CD4-positive, alpha-beta memory T cell (primary cell): ENCODE measurements around the gene SPN. TPM values are rescaled to one million over a fixed set of nuclear protein-coding genes. Genes with fewer than 3 reads are reported as not detected.
"Not testable (repeated sequence)": the region's sequence is repeated elsewhere in the genome, so short reads cannot be mapped to it uniquely, and the experiment has no call there.

Experiments used
- CTCF ChIA-PET: fragments of 350-600 bp; sonication (Branson Sonifier 250); formaldehyde crosslinking; loops from one replicate; lab custom pipeline; 2021; ENCODE audit warnings: inconsistent platforms; ENCODE audit not compliant: partially characterized antibody; lab: Charles Lee
- POLR2A ChIA-PET: fragments of 350-600 bp; sonication (Branson Sonifier 250); formaldehyde crosslinking; loops from one replicate; lab custom pipeline; 2021; ENCODE audit not compliant: partially characterized antibody; lab: Charles Lee
- DNase-seq, 5 donors: peaks; one replicate each; pipeline versions ENCODE4 v3.0.0 to v3.0.0-alpha.2; 2020 to 2022; ENCODE audit warnings: mixed read lengths in 1 of 5
- H3K27ac ChIP-seq: one replicate; pipeline ENCODE4 v1.7.0; 2013; ENCODE audit warnings: low read depth, low read length
- H3K27me3 ChIP-seq: 2 replicates; pipeline ENCODE4 v1.7.0; 2013; ENCODE audit warnings: mild to moderate bottlenecking, low read length, moderate library complexity; ENCODE audit not compliant: insufficient read depth
- H3K36me3 ChIP-seq: 2 replicates; pipeline ENCODE4 v1.7.0; 2013; ENCODE audit warnings: mild to moderate bottlenecking, low read length, moderate library complexity; ENCODE audit not compliant: insufficient read depth
- H3K4me1 ChIP-seq: 2 replicates; pipeline ENCODE4 v1.7.0; 2013; ENCODE audit warnings: mild to moderate bottlenecking, low read length, moderate library complexity; ENCODE audit not compliant: insufficient read depth
- H3K4me3 ChIP-seq, 2 donors: one replicate each; pipeline ENCODE4 v1.7.0; 2013; ENCODE audit warnings: low read length in 2 of 2, mild to moderate bottlenecking in 1 of 2
- H3K9me3 ChIP-seq, 2 donors: one replicate each; pipeline ENCODE4 v1.7.0; 2013; ENCODE audit warnings: low read length in 2 of 2, control low read depth in 1 of 2; ENCODE audit not compliant: control insufficient read depth in 1 of 2
- H3K27ac Mint-ChIP-seq, 7 donors: one replicate each; pipeline ENCODE4 v1.8.0; 2020 to 2021; ENCODE audit warnings: mixed read lengths in 7 of 7, mild to moderate bottlenecking in 6 of 7, inconsistent platforms in 3 of 7, moderate library complexity in 3 of 7
- H3K27me3 Mint-ChIP-seq, 2 donors: one replicate each; pipeline ENCODE4 v1.8.0; 2020 to 2021; ENCODE audit warnings: mixed read lengths in 2 of 2
- H3K36me3 Mint-ChIP-seq, 2 donors: one replicate each; pipeline ENCODE4 v1.8.0; 2020 to 2021; ENCODE audit warnings: mixed read lengths in 2 of 2, inconsistent platforms in 1 of 2, mild to moderate bottlenecking in 1 of 2
- H3K4me1 Mint-ChIP-seq, 4 donors: one replicate each; pipeline ENCODE4 v1.8.0; 2020 to 2021; ENCODE audit warnings: mixed read lengths in 4 of 4, mild to moderate bottlenecking in 1 of 4
- H3K4me3 Mint-ChIP-seq, 8 donors: one replicate each; pipeline ENCODE4 v1.8.0; 2020 to 2021; ENCODE audit warnings: mixed read lengths in 8 of 8, mild to moderate bottlenecking in 7 of 8, moderate library complexity in 6 of 8, inconsistent platforms in 3 of 8
- H3K9me3 Mint-ChIP-seq, 8 donors: one replicate each; pipeline ENCODE4 v1.8.0; 2020 to 2021; ENCODE audit warnings: mixed read lengths in 8 of 8, mild to moderate bottlenecking in 5 of 8, inconsistent platforms in 3 of 8, moderate library complexity in 1 of 8
- intact Hi-C: fragments of 100-400 bp; cut with micrococcal nuclease; formaldehyde crosslinking; loops from one replicate; pipeline ENCODE4 v1.15.1; 2023
- polyA plus RNA-seq, 2 donors: library from polyadenylated mRNA; unstranded; fragments of 300-500 nt; fragmentation: Illumina TruSeq; gene quantifications; one replicate each; pipeline ENCODE4 v1.2.3, GENCODE V29; 2021
- total RNA-seq, 2 experiments: library from RNA; stranded (reverse); gene quantifications; one replicate each; pipeline ENCODE4 v1.2.3, GENCODE V29; 2021

The SPN gene
- 100 to 1,000 TPM; 168 to 175 TPM for total RNA-seq
- 100 to 1,000 TPM in 1 of 2 donors, 10 to 100 TPM in 1; 86.3 to 208 TPM for polyA plus RNA-seq

GRCh38 chr16:29663016-29663806, at the start of gene SPN:
SPN (plus strand) TSS chr16:29663247; CDS start chr16:29663729, 482 bp downstream.
- peak within 1 kb of the TSS; percentile 94 to 100 (median 97) for H3K27ac Mint-ChIP-seq
- H3K4me3 Mint-ChIP-seq = peak within 1 kb of the TSS; percentile 97 to 99 (median 99)
- H3K27me3 Mint-ChIP-seq = peaks cover 0 to 3% of the 10 kb centered on the region in 2 donors
- intact Hi-C loops = loop anchor here (2.0 kb wide), 1 partner anchor 50 kb away; no protein-coding TSS in a partner anchor
- peak within 1 kb of the TSS; percentile 78 to 95 for H3K4me3 ChIP-seq
- POLR2A ChIA-PET = interaction anchor here (0.7 to 7.4 kb wide), 17 partner anchors 8 to 714 kb away, joined by 3 to 75 read pairs (median 5); partner anchors contain the start of genes ALDOA, CDIPT, MAZ and PAGR1
- H3K36me3 Mint-ChIP-seq = peaks cover 26 to 44% of the 10 kb centered on the region in 2 donors
- H3K4me1 Mint-ChIP-seq = peaks cover 38 to 91% (median 59%) of the 10 kb centered on the region in 4 donors
- peak; percentile 36 to 65 (median 43) for DNase-seq
- CTCF ChIA-PET = interaction anchor here (0.5 to 3.3 kb wide), 6 partner anchors 16 to 154 kb away, joined by 3 to 12 read pairs (median 4); no protein-coding TSS in a partner anchor
- peaks cover 0 to 5% (median 0%) of the 10 kb centered on the region in 8 donors for H3K9me3 Mint-ChIP-seq
- no peaks in the 10 kb centered on the region for H3K9me3 ChIP-seq
- peak within 1 kb of the TSS; percentile 82 for H3K27ac ChIP-seq
- H3K4me1 ChIP-seq = peaks cover 69% of the 10 kb centered on the region
- no peaks in the 10 kb centered on the region for H3K27me3 ChIP-seq
- H3K36me3 ChIP-seq = peaks cover 8% of the 10 kb centered on the region

GRCh38 chr16:29613307-29614057, 49.6 kb upstream of the SPN start:
- DNase-seq = peak; percentile 85 to 90 (median 89)
- H3K9me3 Mint-ChIP-seq, H3K9me3 ChIP-seq, H3K36me3 Mint-ChIP-seq, H3K4me1 ChIP-seq, CTCF ChIA-PET, H3K27me3 Mint-ChIP-seq, H3K27me3 ChIP-seq, H3K36me3 ChIP-seq: not testable (repeated sequence)
- Histone ChIP-seq H3K4me3 (peak overlapping the region; percentile 29 to 89), H3K27ac (peak overlapping the region; percentile 72)
- POLR2A ChIA-PET = interaction anchor here (0.7 to 1.4 kb wide), 4 partner anchors 50 to 360 kb away, joined by 3 to 6 read pairs (median 3); partner anchors contain the start of gene SPN
- peaks cover 6 to 29% (median 18%) of the 10 kb centered on the region in 4 donors for H3K4me1 Mint-ChIP-seq
- intact Hi-C loops = loop anchor here (2.0 kb wide), 1 partner anchor 49 kb away; the partner anchor contains the start of gene SPN
- peak overlapping the region; percentile 88 to 96 (median 92) for H3K27ac Mint-ChIP-seq
- peak overlapping the region; percentile 87 to 99 (median 92) for H3K4me3 Mint-ChIP-seq

- H3K4me3 ChIP-seq, H3K36me3 ChIP-seq, DNase-seq, POLR2A ChIA-PET, intact Hi-C loops, H3K27ac ChIP-seq, H3K9me3 Mint-ChIP-seq, CTCF ChIA-PET, H3K4me1 ChIP-seq, H3K27me3 Mint-ChIP-seq, H3K9me3 ChIP-seq, H3K36me3 Mint-ChIP-seq, H3K27me3 ChIP-seq: not testable (repeated sequence)
- Mint-ChIP-seq H3K4me1 (peaks cover 5 to 22% (median 11%) of the 10 kb centered on the region in 4 donors), H3K27ac (peak overlapping the region in 1 of 7 donors; percentile 37), H3K4me3 (peak overlapping the region in 2 of 8 donors; percentile 25)
Observed at GRCh38 chr16:29614691-29615314, 48.2 kb upstream of the SPN start.

- POLR2A ChIA-PET, H3K27me3 ChIP-seq, intact Hi-C loops, DNase-seq, H3K27ac ChIP-seq, H3K4me1 ChIP-seq, H3K9me3 Mint-ChIP-seq, H3K27me3 Mint-ChIP-seq, H3K9me3 ChIP-seq, H3K4me3 ChIP-seq, CTCF ChIA-PET, H3K36me3 ChIP-seq, H3K36me3 Mint-ChIP-seq: not testable (repeated sequence)
- Mint-ChIP-seq H3K27ac (peak overlapping the region in 1 of 7 donors; percentile 72), H3K4me3 (peak overlapping the region in 1 of 8 donors; percentile 32), H3K4me1 (peaks cover 5 to 21% (median 10%) of the 10 kb centered on the region in 4 donors)
Observed at GRCh38 chr16:29616127-29616526, 46.9 kb upstream of the SPN start.

GRCh38 chr16:29620591-29620990, 42.5 kb upstream of the SPN start:
- H3K27me3 Mint-ChIP-seq, DNase-seq, H3K27ac Mint-ChIP-seq, H3K9me3 Mint-ChIP-seq, H3K4me1 Mint-ChIP-seq, H3K4me3 ChIP-seq, H3K36me3 Mint-ChIP-seq, POLR2A ChIA-PET, H3K36me3 ChIP-seq, intact Hi-C loops, H3K27ac ChIP-seq, CTCF ChIA-PET, H3K9me3 ChIP-seq, H3K27me3 ChIP-seq, H3K4me3 Mint-ChIP-seq, H3K4me1 ChIP-seq: not testable (repeated sequence)

GRCh38 chr16:29622738-29623137, 40.3 kb upstream of the SPN start:
- H3K4me1 ChIP-seq = peaks cover 10% of the 10 kb centered on the region
- DNase-seq, H3K4me1 Mint-ChIP-seq, CTCF ChIA-PET, intact Hi-C loops, H3K9me3 ChIP-seq, POLR2A ChIA-PET, H3K27me3 ChIP-seq, H3K27ac Mint-ChIP-seq, H3K27me3 Mint-ChIP-seq, H3K4me3 Mint-ChIP-seq, H3K36me3 ChIP-seq, H3K4me3 ChIP-seq, H3K27ac ChIP-seq, H3K36me3 Mint-ChIP-seq, H3K9me3 Mint-ChIP-seq: not testable (repeated sequence)
